H1 (cell line): ENCODE measurements around the gene WDR6. TPM values are rescaled to one million over a fixed set of nuclear protein-coding genes. Genes with fewer than 3 reads are reported as not detected.

Source experiments
- CTCF ChIA-PET: fragments of 300-600 bp; sonication (Branson Sonifier 250); formaldehyde crosslinking; loops from one replicate; lab custom pipeline; 2021; ENCODE audit not compliant: partially characterized antibody; lab: Charles Lee
- POLR2A ChIA-PET: fragments of 300-600 bp; sonication (Branson Sonifier 250); formaldehyde crosslinking; loops from one replicate; lab custom pipeline; 2021; ENCODE audit warnings: inconsistent platforms; ENCODE audit not compliant: partially characterized antibody; lab: Charles Lee
- DNase-seq, 2 experiments: peaks; one replicate each; pipeline versions ENCODE4 v3.0.0 to v3.0.0-alpha.2; 2010 to 2022; ENCODE audit warnings: low spot score in 2 of 2, low read depth in 1 of 2, mixed read lengths in 1 of 2
- FAIRE-seq: peaks from 2 replicates; lab custom pipeline; 2011; peaks lifted over from hg19 to GRCh38; lab: Jason Lieb, UNC
- H2AFZ ChIP-seq: 2 replicates; pipeline ENCODE4 v1.8.1; 2012; ENCODE audit warnings: low read length, inconsistent platforms
- H2AK5ac ChIP-seq: 2 replicates; pipeline ENCODE4 v1.6.1; 2013; ENCODE audit warnings: low read depth, low read length
- H2BK120ac ChIP-seq: replicated peaks from 2 replicates; pipeline ENCODE3; 2013; ENCODE audit warnings: low read depth, low read length, inconsistent platforms
- H2BK12ac ChIP-seq: 2 replicates; pipeline ENCODE4 v1.6.1; 2013; ENCODE audit warnings: low read depth, low read length
- H2BK15ac ChIP-seq: 2 replicates; pipeline ENCODE4 v1.6.1; 2013; ENCODE audit warnings: low read length
- H2BK20ac ChIP-seq: 2 replicates; pipeline ENCODE4 v1.6.1; 2013; ENCODE audit warnings: low read length
- H2BK5ac ChIP-seq: 2 replicates; pipeline ENCODE4 v1.6.1; 2013; ENCODE audit warnings: low read depth, low read length
- H3K14ac ChIP-seq: 2 replicates; pipeline ENCODE4 v1.6.1; 2013; ENCODE audit warnings: inconsistent platforms; ENCODE audit not compliant: insufficient read length
- H3K18ac ChIP-seq: 2 replicates; pipeline ENCODE4 v1.6.1; 2013; ENCODE audit warnings: low read length; ENCODE audit errors: extremely low read depth
- H3K23ac ChIP-seq: 2 replicates; pipeline ENCODE4 v1.6.1; 2013; ENCODE audit warnings: inconsistent platforms; ENCODE audit not compliant: insufficient read length
- H3K23me2 ChIP-seq: 2 replicates; pipeline ENCODE4 v1.6.1; 2013; ENCODE audit warnings: low read depth, low read length
- H3K27ac ChIP-seq: 2 replicates; pipeline ENCODE4 v1.6.1; 2011; ENCODE audit warnings: low read depth, low read length, inconsistent platforms
- H3K27me3 ChIP-seq, 4 experiments: replicated peaks in 1 of 4; 1 replicate in 1 of 4; 2 replicates in 3 of 4; pipeline versions ENCODE4 v1.6.1 to v1.8.1; 2011 to 2013; ENCODE audit warnings: low read length in 3 of 4, mild to moderate bottlenecking in 3 of 4, inconsistent platforms in 2 of 4, mixed read lengths in 2 of 4, moderate library complexity in 1 of 4; ENCODE audit not compliant: control insufficient read depth in 3 of 4, insufficient read depth in 3 of 4; ENCODE audit errors: extremely low read depth in 1 of 4
- H3K36me3 ChIP-seq, 4 experiments: 2 replicates each; pipeline versions ENCODE4 v1.6.1 to v1.8.1; 2011 to 2013; ENCODE audit warnings: mild to moderate bottlenecking in 4 of 4, low read length in 3 of 4, moderate library complexity in 2 of 4, control low read depth in 1 of 4, inconsistent platforms in 1 of 4; ENCODE audit not compliant: insufficient read depth in 4 of 4, control insufficient read depth in 2 of 4
- H3K4ac ChIP-seq: replicated peaks from 2 replicates; pipeline ENCODE3; 2013; ENCODE audit warnings: low read length, low read depth, mixed read lengths, inconsistent platforms; ENCODE audit not compliant: insufficient read length
- H3K4me1 ChIP-seq, 4 experiments: replicated peaks in 1 of 4; 1 replicate in 1 of 4; 2 replicates in 3 of 4; pipeline versions ENCODE4 v1.6.1 to v1.8.1; 2011 to 2013; ENCODE audit warnings: low read length in 3 of 4, inconsistent platforms in 2 of 4, mixed read lengths in 1 of 4; ENCODE audit not compliant: insufficient read depth in 4 of 4, control insufficient read depth in 3 of 4
- H3K4me2 ChIP-seq, 2 experiments: 2 replicates each; pipeline versions ENCODE4 v1.6.1 to v1.8.1; 2011 to 2013; ENCODE audit warnings: low read depth in 2 of 2, low read length in 2 of 2, control low read depth in 1 of 2, inconsistent platforms in 1 of 2, mild to moderate bottlenecking in 1 of 2; ENCODE audit not compliant: insufficient read depth in 1 of 2
- H3K4me3 ChIP-seq, 4 experiments: fragments of 200-600, 300-600 bp in 1 of 4; sonication (generic), shearing (Covaris generic), sonication (Bioruptor Twin) in 1 of 4; 2 replicates each; pipeline versions ENCODE4 v1.5.1 to v1.8.1; 2011 to 2016; ENCODE audit warnings: low read length in 4 of 4, low read depth in 3 of 4, control low read depth in 2 of 4, inconsistent platforms in 2 of 4, mild to moderate bottlenecking in 2 of 4, mixed read lengths in 1 of 4, moderate library complexity in 1 of 4; ENCODE audit not compliant: insufficient read depth in 2 of 4; ENCODE audit errors: extremely low read depth in 1 of 4
- H3K56ac ChIP-seq: replicated peaks from 2 replicates; pipeline ENCODE3; 2013; ENCODE audit warnings: low read depth, mild to moderate bottlenecking, mixed read lengths, low read length, inconsistent platforms; ENCODE audit not compliant: insufficient read length
- H3K79me1 ChIP-seq: 2 replicates; pipeline ENCODE4 v1.6.1; 2013; ENCODE audit warnings: low read depth, low read length, control low read depth
- H3K79me2 ChIP-seq, 2 experiments: 2 replicates each; pipeline versions ENCODE4 v1.6.1 to v1.8.1; 2012 to 2013; ENCODE audit warnings: low read length in 2 of 2, mild to moderate bottlenecking in 2 of 2, inconsistent platforms in 1 of 2; ENCODE audit not compliant: insufficient read depth in 2 of 2, control insufficient read depth in 1 of 2
- H3K9ac ChIP-seq, 4 experiments: replicated peaks in 1 of 4; 1 replicate in 1 of 4; 2 replicates in 3 of 4; pipeline versions ENCODE4 v1.6.1 to v1.8.1; 2011 to 2013; ENCODE audit warnings: low read depth in 3 of 4, low read length in 3 of 4, control low read depth in 2 of 4, mild to moderate bottlenecking in 2 of 4, moderate library complexity in 2 of 4, inconsistent platforms in 1 of 4; ENCODE audit errors: extremely low read depth in 1 of 4
- H3K9me3 ChIP-seq, 2 experiments: 2 replicates each; pipeline versions ENCODE4 v1.6.1 to v1.8.1; 2012 to 2013; ENCODE audit warnings: mild to moderate bottlenecking in 2 of 2, moderate library complexity in 2 of 2, control low read depth in 1 of 2, inconsistent platforms in 1 of 2, low read depth in 1 of 2, low read length in 1 of 2, mixed read lengths in 1 of 2; ENCODE audit not compliant: insufficient read depth in 2 of 2
- H4K20me1 ChIP-seq, 2 experiments: replicated peaks in 1 of 2; 2 replicates each; pipeline versions ENCODE3 to v1.8.1; 2011 to 2013; ENCODE audit warnings: inconsistent platforms in 2 of 2, low read length in 2 of 2, mild to moderate bottlenecking in 1 of 2; ENCODE audit not compliant: insufficient read depth in 2 of 2, control insufficient read depth in 1 of 2
- H4K5ac ChIP-seq: 2 replicates; pipeline ENCODE4 v1.6.1; 2013; ENCODE audit warnings: low read length, low read depth, mixed read lengths, inconsistent platforms; ENCODE audit not compliant: insufficient read length
- H4K8ac ChIP-seq: 2 replicates; pipeline ENCODE4 v1.8.0; 2013; ENCODE audit warnings: mild to moderate bottlenecking, moderate library complexity, low read length, inconsistent platforms; ENCODE audit not compliant: insufficient read depth; ENCODE audit errors: extremely low read depth
- H4K91ac ChIP-seq: replicated peaks from 2 replicates; pipeline ENCODE3; 2013; ENCODE audit warnings: low read length, mixed read lengths, inconsistent platforms; ENCODE audit not compliant: insufficient read length
- GABPA ChIP-seq: IDR thresholded peaks from 2 replicates; pipeline ENCODE4 v1.6.1; 2011; ENCODE audit warnings: mild to moderate bottlenecking, low read length, moderate library complexity, borderline replicate concordance; ENCODE audit not compliant: insufficient read depth
- MAFK ChIP-seq: IDR thresholded peaks from 2 replicates; pipeline ENCODE4 v1.6.1; 2012; ENCODE audit warnings: low read depth, mild to moderate bottlenecking, improper control_type of control experiment, low read length
- WGBS, 2 experiments: shearing (Covaris generic) in 1 of 2; methylation state at CpG; one replicate each; pipeline versions ENCODE4 v1.1.6 to v1.1.7; 2013 to 2015; ENCODE audit warnings: low lambda C conversion rate in 2 of 2, mixed read lengths in 2 of 2, inconsistent platforms in 1 of 2, low coverage in 1 of 2, missing lambda C conversion rate in 1 of 2; ENCODE audit not compliant: insufficient replicate concordance in 2 of 2, insufficient coverage in 1 of 2, insufficient read length in 1 of 2; ENCODE audit errors: extremely low coverage in 1 of 2, missing lambda C conversion rate in 1 of 2; 5-methylcytosine and 5-hydroxymethylcytosine counted together
- polyA plus RNA-seq, 7 experiments: library from polyadenylated mRNA; depleted of rRNA in 3 of 7; stranded (reverse) in 5 of 7; unstranded in 2 of 7; fragments of >200 nt in 5 of 7; fragments of 200-250 nt in 2 of 7; gene quantifications; 1 replicate in 5 of 7; 2 replicates in 1 of 7; 4 replicates in 1 of 7; pipeline versions ENCODE4 v1.2.1 to v1.2.3, GENCODE V29; 2011 to 2013; ENCODE audit warnings: missing spikeins in 2 of 7, mixed read lengths in 2 of 7
- total RNA-seq: library from RNA; stranded (reverse); fragmentation: NEBNext Ultra II Directional; extraction: Animal tissue kit (Norgen Biotek cat#: 25700); gene quantifications from 2 replicates; pipeline ENCODE4 v1.2.1, GENCODE V29; 2021

Gene WDR6
- total and polyA plus RNA-seq, 2 of the 8 experiments (the other 6 are each of a cell fraction or from before 2014, with no cell fraction given): 180 to 257 TPM

DNA sequence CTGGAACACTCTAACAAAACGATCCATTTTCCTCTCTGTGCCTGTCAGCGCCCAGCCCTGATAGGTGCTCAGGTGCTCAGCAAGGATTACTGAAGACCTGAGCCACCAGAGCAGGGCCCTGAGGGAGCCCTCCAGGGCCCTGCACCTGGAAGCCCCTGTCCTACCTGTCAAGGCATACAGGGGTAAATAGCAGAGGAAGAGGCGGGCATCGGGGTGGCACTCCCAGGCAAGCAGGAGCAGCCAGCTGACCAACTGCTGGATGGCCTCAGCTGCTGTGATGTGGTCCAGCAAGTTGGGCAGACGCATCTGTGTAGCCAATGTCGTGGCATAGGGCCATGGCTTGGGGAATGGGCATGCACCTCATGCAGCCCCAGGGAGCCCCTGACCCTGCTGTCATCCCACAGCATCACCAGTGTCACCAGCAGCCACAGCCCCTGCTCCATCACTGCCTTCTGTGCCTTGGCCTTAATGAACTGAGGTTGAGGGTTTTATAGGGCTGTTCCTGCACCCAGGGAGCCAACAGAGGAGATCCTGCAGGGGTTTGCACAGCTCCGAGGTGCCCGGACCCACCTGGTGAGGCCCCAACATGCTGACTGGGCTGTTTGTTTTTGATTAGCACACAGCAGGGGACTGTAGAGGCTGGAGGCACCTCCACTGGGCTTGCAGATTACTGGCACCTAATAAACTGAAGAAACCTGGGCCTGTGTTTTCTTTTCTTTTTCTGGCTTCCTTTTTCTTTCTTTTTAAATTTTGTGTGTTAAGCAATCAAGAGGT lies 7.9 kb upstream of the WDR6 start:
- Histone ChIP-seq H2BK12ac (no peak overlapping the region; the same call in 1 of the 2 replicates), H3K9ac (no peak overlapping the region), H2AFZ (no peak overlapping the region), H3K36me3 (peaks cover 0 to 3% (median 0%) of the 10 kb centered on the region in 4 experiments; a peak in 1 of 8 replicates), H3K23ac (no peak overlapping the region), H4K8ac (no peak overlapping the region), H2AK5ac (no peak overlapping the region), H3K27me3 (no peaks in the 10 kb centered on the region), H3K18ac (no peak overlapping the region), H3K23me2 (no peaks in the 10 kb centered on the region), H3K9me3 (no peaks in the 10 kb centered on the region), H2BK120ac (no peak overlapping the region), H4K5ac (no peak overlapping the region), H4K20me1 (peaks cover 0 to 4% of the 10 kb centered on the region in 2 experiments), H3K4me3 (peak overlapping the region in 2 of 4 experiments; percentile 7 to 14; a peak in 1 of 8 replicates), H2BK5ac (no peak overlapping the region), H4K91ac (no peak overlapping the region), H3K4ac (no peak overlapping the region), H3K14ac (no peak overlapping the region), H3K4me1 (peaks cover 0 to 17% (median 7%) of the 10 kb centered on the region in 4 experiments; a peak in 5 of 7 replicates), H3K56ac (no peak overlapping the region), H2BK20ac (no peak overlapping the region), H3K79me1 (peaks cover 3% of the 10 kb centered on the region), H2BK15ac (no peak overlapping the region), H3K27ac (no peak overlapping the region), H3K4me2 (peak overlapping the region in 1 of 2 experiments; percentile 37; a peak in 2 of 4 replicates), H3K79me2 (no peaks in the 10 kb centered on the region; a peak in 1 of 4 replicates)
- WGBS, 2 experiments: 90% methylated on average over 8 of the region's 8 CpGs; no CpG with 5 or more reads in 1 of the 2 experiments
- DNase-seq (no peak), FAIRE-seq (no peak)
- CTCF ChIA-PET: interaction anchor here (1.0 to 19.9 kb wide), 3 partner anchors 10 to 17 kb away, joined by 3 to 467 read pairs (median 42); partner anchors contain the start of genes DALRD3, NDUFAF3, P4HTM and WDR6
- POLR2A ChIA-PET: interaction anchor here (2.7 to 38.8 kb wide), 3 partner anchors 3 to 336 kb away, joined by 9 to 1518 read pairs (median 1518); partner anchors contain the start of genes CELSR3, DALRD3, IMPDH2 and NDUFAF3
- TF ChIP-seq GABPA (no peak), MAFK (peak; percentile 22; the same call in 1 of the 2 replicates)
